ENCODE results near the gene IL12B. TPM values are rescaled to one million over a fixed set of nuclear protein-coding genes. Genes with fewer than 3 reads are reported as not detected.

IL12B gene
- total and polyA plus RNA-seq, 4 donors: not detected

DNA sequence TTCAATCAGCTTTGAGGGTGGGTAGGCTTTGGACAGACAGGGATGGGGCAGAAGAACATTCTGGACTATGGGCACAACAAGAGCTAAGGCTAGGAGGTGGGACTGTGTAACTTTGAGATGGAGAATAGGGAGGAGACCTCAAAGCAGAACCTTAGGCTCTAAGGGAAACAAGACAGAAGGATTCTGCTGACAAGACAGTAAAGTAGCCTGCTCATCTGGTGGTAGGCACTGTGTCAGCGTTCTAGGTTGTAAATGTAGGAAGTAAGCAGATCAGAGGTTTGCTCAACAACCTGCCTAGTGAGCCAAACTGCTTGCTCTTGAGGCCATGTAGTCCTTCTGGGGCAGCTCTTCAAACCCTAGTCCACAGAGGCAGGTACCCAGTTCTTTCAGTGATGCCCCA is 15.0 kb upstream of the IL12B start (continued):
- TF ChIP-seq, protein P1, sequence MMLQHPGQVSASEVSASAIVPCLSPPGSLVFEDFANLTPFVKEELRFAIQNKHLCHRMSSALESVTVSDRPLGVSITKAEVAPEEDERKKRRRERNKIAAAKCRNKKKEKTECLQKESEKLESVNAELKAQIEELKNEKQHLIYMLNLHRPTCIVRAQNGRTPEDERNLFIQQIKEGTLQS (IDR thresholded peaks at IDR 0.05): no peak
- TF ChIP-seq TAF1 (conservative IDR thresholded peaks at IDR 0.05): no peak

DNA sequence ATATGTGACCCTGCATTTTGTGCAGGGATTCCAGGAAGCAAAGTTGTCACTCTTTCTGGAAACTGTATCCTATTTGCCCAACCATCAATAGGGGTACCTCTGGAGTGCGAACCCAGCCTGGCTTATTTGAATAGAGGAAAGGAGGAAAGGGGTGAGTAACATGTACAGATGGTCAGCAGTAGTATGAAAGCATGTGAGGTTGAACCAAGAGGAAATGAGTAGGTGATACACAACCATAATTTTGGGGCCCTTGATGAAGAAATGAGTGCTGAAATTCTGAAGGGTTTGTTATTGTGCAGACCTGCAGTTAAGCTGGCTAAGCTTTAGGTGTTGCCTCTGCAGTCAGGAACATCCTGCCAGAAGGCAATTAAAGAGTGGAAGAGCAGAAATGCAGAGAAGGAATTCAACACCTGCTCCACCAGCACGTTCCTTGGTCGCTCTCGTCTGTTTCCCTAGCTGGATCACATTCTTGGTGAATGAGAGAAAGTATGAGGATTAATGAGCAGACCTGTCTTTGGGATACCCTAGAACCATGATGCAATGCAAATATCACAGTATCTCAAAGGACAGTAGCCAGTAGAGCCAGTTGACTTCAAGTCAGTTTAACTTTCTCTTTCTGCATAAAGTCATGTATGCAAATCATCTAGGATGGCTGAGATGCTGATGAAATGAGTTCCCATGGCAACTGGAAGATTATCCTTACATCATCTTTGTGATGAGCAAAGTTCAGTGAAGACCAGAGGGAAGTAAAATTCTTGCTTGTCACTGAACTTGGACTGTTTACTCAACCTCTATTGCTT is 13.2 kb upstream of the IL12B start:
- 92% methylated on average over 4 of the region's 4 CpGs for WGBS
- peaks cover 0 to 3% (median 0%) of the 10 kb centered on the region in 4 donors for H3K9me3 ChIP-seq (ENCODE audit: control insufficient read depth in 4 of 4, low read length in 3 of 4)
- TF ChIP-seq, protein P2, sequence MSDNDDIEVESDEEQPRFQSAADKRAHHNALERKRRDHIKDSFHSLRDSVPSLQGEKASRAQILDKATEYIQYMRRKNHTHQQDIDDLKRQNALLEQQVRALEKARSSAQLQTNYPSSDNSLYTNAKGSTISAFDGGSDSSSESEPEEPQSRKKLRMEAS (IDR thresholded peaks at IDR 0.05): no peak
- TF ChIP-seq, protein P3, sequence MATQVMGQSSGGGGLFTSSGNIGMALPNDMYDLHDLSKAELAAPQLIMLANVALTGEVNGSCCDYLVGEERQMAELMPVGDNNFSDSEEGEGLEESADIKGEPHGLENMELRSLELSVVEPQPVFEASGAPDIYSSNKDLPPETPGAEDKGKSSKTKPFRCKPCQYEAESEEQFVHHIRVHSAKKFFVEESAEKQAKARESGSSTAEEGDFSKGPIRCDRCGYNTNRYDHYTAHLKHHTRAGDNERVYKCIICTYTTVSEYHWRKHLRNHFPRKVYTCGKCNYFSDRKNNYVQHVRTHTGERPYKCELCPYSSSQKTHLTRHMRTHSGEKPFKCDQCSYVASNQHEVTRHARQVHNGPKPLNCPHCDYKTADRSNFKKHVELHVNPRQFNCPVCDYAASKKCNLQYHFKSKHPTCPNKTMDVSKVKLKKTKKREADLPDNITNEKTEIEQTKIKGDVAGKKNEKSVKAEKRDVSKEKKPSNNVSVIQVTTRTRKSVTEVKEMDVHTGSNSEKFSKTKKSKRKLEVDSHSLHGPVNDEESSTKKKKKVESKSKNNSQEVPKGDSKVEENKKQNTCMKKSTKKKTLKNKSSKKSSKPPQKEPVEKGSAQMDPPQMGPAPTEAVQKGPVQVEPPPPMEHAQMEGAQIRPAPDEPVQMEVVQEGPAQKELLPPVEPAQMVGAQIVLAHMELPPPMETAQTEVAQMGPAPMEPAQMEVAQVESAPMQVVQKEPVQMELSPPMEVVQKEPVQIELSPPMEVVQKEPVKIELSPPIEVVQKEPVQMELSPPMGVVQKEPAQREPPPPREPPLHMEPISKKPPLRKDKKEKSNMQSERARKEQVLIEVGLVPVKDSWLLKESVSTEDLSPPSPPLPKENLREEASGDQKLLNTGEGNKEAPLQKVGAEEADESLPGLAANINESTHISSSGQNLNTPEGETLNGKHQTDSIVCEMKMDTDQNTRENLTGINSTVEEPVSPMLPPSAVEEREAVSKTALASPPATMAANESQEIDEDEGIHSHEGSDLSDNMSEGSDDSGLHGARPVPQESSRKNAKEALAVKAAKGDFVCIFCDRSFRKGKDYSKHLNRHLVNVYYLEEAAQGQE (IDR thresholded peaks at IDR 0.05): no peak
- TF ChIP-seq TAF1 (conservative IDR thresholded peaks at IDR 0.05) (no peak), FOXA2 (IDR thresholded peaks at IDR 0.05) (no peak), NR2F2 (IDR thresholded peaks at IDR 0.05) (no peak), HNF4G (IDR thresholded peaks at IDR 0.05) (no peak), RAD21 (IDR thresholded peaks at IDR 0.05) (no peak), RXRA (IDR thresholded peaks at IDR 0.05) (no peak)
- TF ChIP-seq, protein P4, sequence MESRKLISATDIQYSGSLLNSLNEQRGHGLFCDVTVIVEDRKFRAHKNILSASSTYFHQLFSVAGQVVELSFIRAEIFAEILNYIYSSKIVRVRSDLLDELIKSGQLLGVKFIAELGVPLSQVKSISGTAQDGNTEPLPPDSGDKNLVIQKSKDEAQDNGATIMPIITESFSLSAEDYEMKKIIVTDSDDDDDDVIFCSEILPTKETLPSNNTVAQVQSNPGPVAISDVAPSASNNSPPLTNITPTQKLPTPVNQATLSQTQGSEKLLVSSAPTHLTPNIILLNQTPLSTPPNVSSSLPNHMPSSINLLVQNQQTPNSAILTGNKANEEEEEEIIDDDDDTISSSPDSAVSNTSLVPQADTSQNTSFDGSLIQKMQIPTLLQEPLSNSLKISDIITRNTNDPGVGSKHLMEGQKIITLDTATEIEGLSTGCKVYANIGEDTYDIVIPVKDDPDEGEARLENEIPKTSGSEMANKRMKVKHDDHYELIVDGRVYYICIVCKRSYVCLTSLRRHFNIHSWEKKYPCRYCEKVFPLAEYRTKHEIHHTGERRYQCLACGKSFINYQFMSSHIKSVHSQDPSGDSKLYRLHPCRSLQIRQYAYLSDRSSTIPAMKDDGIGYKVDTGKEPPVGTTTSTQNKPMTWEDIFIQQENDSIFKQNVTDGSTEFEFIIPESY (IDR thresholded peaks at IDR 0.05): no peak
- H3K27ac ChIP-seq (ENCODE audit: low read depth in 1 of 2, low read length in 2 of 2): no peak overlapping the region
- H3K9ac ChIP-seq (ENCODE audit: low read depth in 1 of 2, low read length in 2 of 2): no peak overlapping the region
- no peaks in the 10 kb centered on the region for H3K4me1 ChIP-seq (ENCODE audit: control insufficient read depth in 4 of 4, insufficient read depth in 4 of 4, low read length in 3 of 4)
- H3K36me3 ChIP-seq (ENCODE audit: control insufficient read depth in 4 of 4, insufficient read depth in 3 of 4, low read depth in 1 of 4, low read length in 3 of 4): no peaks in the 10 kb centered on the region
- no peaks in the 10 kb centered on the region for H3K27me3 ChIP-seq (ENCODE audit: control insufficient read depth in 4 of 4, insufficient read depth in 4 of 4, low read length in 3 of 4)
- DNase-seq (ENCODE audit: low spot score): no peak
- H3K4me3 ChIP-seq (ENCODE audit: low read depth in 1 of 3, low read length in 3 of 3): no peak overlapping the region

DNA sequence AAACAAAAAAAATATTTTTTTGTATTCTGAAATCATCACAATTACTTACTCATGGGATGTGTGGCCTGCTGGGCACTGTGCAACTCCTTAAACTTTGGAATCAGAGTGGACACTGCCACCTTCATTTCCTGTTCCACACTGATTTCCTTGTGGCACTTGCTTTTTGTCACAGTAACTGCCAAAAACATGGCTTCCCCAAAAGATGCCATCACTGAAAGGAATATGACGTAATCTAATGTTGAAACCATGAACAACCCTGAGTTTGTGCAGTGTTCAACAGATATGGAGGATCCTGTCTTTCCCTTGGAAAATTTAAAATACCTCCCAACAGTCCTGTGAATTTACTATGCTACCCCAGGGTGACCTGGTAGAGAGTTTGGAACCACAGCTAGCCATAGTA is 12.6 kb upstream of the IL12B start:
- 92% methylated on average over 1 of the region's 1 CpG for WGBS
- Histone ChIP-seq H3K9me3 (ENCODE audit: control insufficient read depth in 4 of 4, low read length in 3 of 4) (peaks cover 0 to 3% (median 0%) of the 10 kb centered on the region in 4 donors), H3K4me3 (ENCODE audit: low read depth in 1 of 3, low read length in 3 of 3) (no peak overlapping the region), H3K4me1 (ENCODE audit: control insufficient read depth in 4 of 4, insufficient read depth in 4 of 4, low read length in 3 of 4) (no peaks in the 10 kb centered on the region), H3K36me3 (ENCODE audit: control insufficient read depth in 4 of 4, insufficient read depth in 3 of 4, low read depth in 1 of 4, low read length in 3 of 4) (no peaks in the 10 kb centered on the region), H3K9ac (ENCODE audit: low read depth in 1 of 2, low read length in 2 of 2) (no peak overlapping the region), H3K27me3 (ENCODE audit: control insufficient read depth in 4 of 4, insufficient read depth in 4 of 4, low read length in 3 of 4) (no peaks in the 10 kb centered on the region), H3K27ac (ENCODE audit: low read depth in 1 of 2, low read length in 2 of 2) (no peak overlapping the region)
- no peak for DNase-seq (ENCODE audit: low spot score)
- TF ChIP-seq, protein P3 (IDR thresholded peaks at IDR 0.05): no peak

Data from liver (tissue), 9 donors.